H1 (cell line): ENCODE results near the gene RPTOR. TPM values are rescaled to one million over a fixed set of nuclear protein-coding genes. Genes with fewer than 3 reads are reported as not detected.

Experiments used
- CTCF ChIA-PET: fragments of 300-600 bp; sonication (Branson Sonifier 250); formaldehyde crosslinking; loops from one replicate; lab custom pipeline; 2021; ENCODE audit not compliant: partially characterized antibody; lab: Charles Lee
- POLR2A ChIA-PET: fragments of 300-600 bp; sonication (Branson Sonifier 250); formaldehyde crosslinking; loops from one replicate; lab custom pipeline; 2021; ENCODE audit warnings: inconsistent platforms; ENCODE audit not compliant: partially characterized antibody; lab: Charles Lee
- DNase-seq, 2 experiments: peaks; one replicate each; pipeline versions ENCODE4 v3.0.0 to v3.0.0-alpha.2; 2010 to 2022; ENCODE audit warnings: low spot score in 2 of 2, low read depth in 1 of 2, mixed read lengths in 1 of 2
- FAIRE-seq: peaks from 2 replicates; lab custom pipeline; 2011; peaks lifted over from hg19 to GRCh38; lab: Jason Lieb, UNC
- H2AFZ ChIP-seq: 2 replicates; pipeline ENCODE4 v1.8.1; 2012; ENCODE audit warnings: low read length, inconsistent platforms
- H2AK5ac ChIP-seq: 2 replicates; pipeline ENCODE4 v1.6.1; 2013; ENCODE audit warnings: low read depth, low read length
- H2BK120ac ChIP-seq: replicated peaks from 2 replicates; pipeline ENCODE3; 2013; ENCODE audit warnings: low read depth, low read length, inconsistent platforms
- H2BK12ac ChIP-seq: 2 replicates; pipeline ENCODE4 v1.6.1; 2013; ENCODE audit warnings: low read depth, low read length
- H2BK15ac ChIP-seq: 2 replicates; pipeline ENCODE4 v1.6.1; 2013; ENCODE audit warnings: low read length
- H2BK20ac ChIP-seq: 2 replicates; pipeline ENCODE4 v1.6.1; 2013; ENCODE audit warnings: low read length
- H2BK5ac ChIP-seq: 2 replicates; pipeline ENCODE4 v1.6.1; 2013; ENCODE audit warnings: low read depth, low read length
- H3K14ac ChIP-seq: 2 replicates; pipeline ENCODE4 v1.6.1; 2013; ENCODE audit warnings: inconsistent platforms; ENCODE audit not compliant: insufficient read length
- H3K18ac ChIP-seq: 2 replicates; pipeline ENCODE4 v1.6.1; 2013; ENCODE audit warnings: low read length; ENCODE audit errors: extremely low read depth
- H3K23ac ChIP-seq: 2 replicates; pipeline ENCODE4 v1.6.1; 2013; ENCODE audit warnings: inconsistent platforms; ENCODE audit not compliant: insufficient read length
- H3K23me2 ChIP-seq: 2 replicates; pipeline ENCODE4 v1.6.1; 2013; ENCODE audit warnings: low read depth, low read length
- H3K27ac ChIP-seq: 2 replicates; pipeline ENCODE4 v1.6.1; 2011; ENCODE audit warnings: low read depth, low read length, inconsistent platforms
- H3K27me3 ChIP-seq, 4 experiments: replicated peaks in 1 of 4; 1 replicate in 1 of 4; 2 replicates in 3 of 4; pipeline versions ENCODE4 v1.6.1 to v1.8.1; 2011 to 2013; ENCODE audit warnings: low read length in 3 of 4, mild to moderate bottlenecking in 3 of 4, inconsistent platforms in 2 of 4, mixed read lengths in 2 of 4, moderate library complexity in 1 of 4; ENCODE audit not compliant: control insufficient read depth in 3 of 4, insufficient read depth in 3 of 4; ENCODE audit errors: extremely low read depth in 1 of 4
- H3K36me3 ChIP-seq, 4 experiments: 2 replicates each; pipeline versions ENCODE4 v1.6.1 to v1.8.1; 2011 to 2013; ENCODE audit warnings: mild to moderate bottlenecking in 4 of 4, low read length in 3 of 4, moderate library complexity in 2 of 4, control low read depth in 1 of 4, inconsistent platforms in 1 of 4; ENCODE audit not compliant: insufficient read depth in 4 of 4, control insufficient read depth in 2 of 4
- H3K4ac ChIP-seq: replicated peaks from 2 replicates; pipeline ENCODE3; 2013; ENCODE audit warnings: low read length, low read depth, mixed read lengths, inconsistent platforms; ENCODE audit not compliant: insufficient read length
- H3K4me1 ChIP-seq, 4 experiments: replicated peaks in 1 of 4; 1 replicate in 1 of 4; 2 replicates in 3 of 4; pipeline versions ENCODE4 v1.6.1 to v1.8.1; 2011 to 2013; ENCODE audit warnings: low read length in 3 of 4, inconsistent platforms in 2 of 4, mixed read lengths in 1 of 4; ENCODE audit not compliant: insufficient read depth in 4 of 4, control insufficient read depth in 3 of 4
- H3K4me2 ChIP-seq, 2 experiments: 2 replicates each; pipeline versions ENCODE4 v1.6.1 to v1.8.1; 2011 to 2013; ENCODE audit warnings: low read depth in 2 of 2, low read length in 2 of 2, control low read depth in 1 of 2, inconsistent platforms in 1 of 2, mild to moderate bottlenecking in 1 of 2; ENCODE audit not compliant: insufficient read depth in 1 of 2
- H3K4me3 ChIP-seq, 4 experiments: fragments of 200-600, 300-600 bp in 1 of 4; sonication (generic), shearing (Covaris generic), sonication (Bioruptor Twin) in 1 of 4; 2 replicates each; pipeline versions ENCODE4 v1.5.1 to v1.8.1; 2011 to 2016; ENCODE audit warnings: low read length in 4 of 4, low read depth in 3 of 4, control low read depth in 2 of 4, inconsistent platforms in 2 of 4, mild to moderate bottlenecking in 2 of 4, mixed read lengths in 1 of 4, moderate library complexity in 1 of 4; ENCODE audit not compliant: insufficient read depth in 2 of 4; ENCODE audit errors: extremely low read depth in 1 of 4
- H3K56ac ChIP-seq: replicated peaks from 2 replicates; pipeline ENCODE3; 2013; ENCODE audit warnings: low read depth, mild to moderate bottlenecking, mixed read lengths, low read length, inconsistent platforms; ENCODE audit not compliant: insufficient read length
- H3K79me1 ChIP-seq: 2 replicates; pipeline ENCODE4 v1.6.1; 2013; ENCODE audit warnings: low read depth, low read length, control low read depth
- H3K79me2 ChIP-seq, 2 experiments: 2 replicates each; pipeline versions ENCODE4 v1.6.1 to v1.8.1; 2012 to 2013; ENCODE audit warnings: low read length in 2 of 2, mild to moderate bottlenecking in 2 of 2, inconsistent platforms in 1 of 2; ENCODE audit not compliant: insufficient read depth in 2 of 2, control insufficient read depth in 1 of 2
- H3K9ac ChIP-seq, 4 experiments: replicated peaks in 1 of 4; 1 replicate in 1 of 4; 2 replicates in 3 of 4; pipeline versions ENCODE4 v1.6.1 to v1.8.1; 2011 to 2013; ENCODE audit warnings: low read depth in 3 of 4, low read length in 3 of 4, control low read depth in 2 of 4, mild to moderate bottlenecking in 2 of 4, moderate library complexity in 2 of 4, inconsistent platforms in 1 of 4; ENCODE audit errors: extremely low read depth in 1 of 4
- H3K9me3 ChIP-seq, 2 experiments: 2 replicates each; pipeline versions ENCODE4 v1.6.1 to v1.8.1; 2012 to 2013; ENCODE audit warnings: mild to moderate bottlenecking in 2 of 2, moderate library complexity in 2 of 2, control low read depth in 1 of 2, inconsistent platforms in 1 of 2, low read depth in 1 of 2, low read length in 1 of 2, mixed read lengths in 1 of 2; ENCODE audit not compliant: insufficient read depth in 2 of 2
- H4K20me1 ChIP-seq, 2 experiments: replicated peaks in 1 of 2; 2 replicates each; pipeline versions ENCODE3 to v1.8.1; 2011 to 2013; ENCODE audit warnings: inconsistent platforms in 2 of 2, low read length in 2 of 2, mild to moderate bottlenecking in 1 of 2; ENCODE audit not compliant: insufficient read depth in 2 of 2, control insufficient read depth in 1 of 2
- H4K5ac ChIP-seq: 2 replicates; pipeline ENCODE4 v1.6.1; 2013; ENCODE audit warnings: low read length, low read depth, mixed read lengths, inconsistent platforms; ENCODE audit not compliant: insufficient read length
- H4K8ac ChIP-seq: 2 replicates; pipeline ENCODE4 v1.8.0; 2013; ENCODE audit warnings: mild to moderate bottlenecking, moderate library complexity, low read length, inconsistent platforms; ENCODE audit not compliant: insufficient read depth; ENCODE audit errors: extremely low read depth
- H4K91ac ChIP-seq: replicated peaks from 2 replicates; pipeline ENCODE3; 2013; ENCODE audit warnings: low read length, mixed read lengths, inconsistent platforms; ENCODE audit not compliant: insufficient read length
- MAFK ChIP-seq: IDR thresholded peaks from 2 replicates; pipeline ENCODE4 v1.6.1; 2012; ENCODE audit warnings: low read depth, mild to moderate bottlenecking, improper control_type of control experiment, low read length
- PHF8 ChIP-seq: fragments of 200-600 bp; sonication (generic); conservative IDR thresholded peaks from 2 replicates; pipeline ENCODE4 v1.7.1; 2012; ENCODE audit warnings: low read depth, mild to moderate bottlenecking, inconsistent platforms, low read length, moderate library complexity
- POLR2AphosphoS5 ChIP-seq: IDR thresholded peaks from 2 replicates; pipeline ENCODE4 v1.6.1; 2011; ENCODE audit warnings: low read depth, low read length
- RBBP5 ChIP-seq: IDR thresholded peaks from 2 replicates; pipeline ENCODE4 v1.7.1; 2012; ENCODE audit warnings: low read depth, mild to moderate bottlenecking, inconsistent platforms, low read length, moderate library complexity, borderline replicate concordance
- RNF2 ChIP-seq: fragments of 200-900, 300-1000 bp; sonication (generic); IDR thresholded peaks from 2 replicates; pipeline ENCODE4 v1.7.1; 2016; ENCODE audit warnings: borderline replicate concordance, low read depth, mild to moderate bottlenecking, antibody characterized with exemption, low read length; ENCODE audit not compliant: poor library complexity, severe bottlenecking; ENCODE audit errors: missing control alignments
- SIRT6 ChIP-seq: IDR thresholded peaks from one replicate; pipeline ENCODE4 v1.7.1; 2012; ENCODE audit warnings: low read length, inconsistent platforms
- SP4 ChIP-seq: IDR thresholded peaks from 2 replicates; pipeline ENCODE4 v1.6.1; 2012; ENCODE audit warnings: low read length, inconsistent platforms
- USF2 ChIP-seq: IDR thresholded peaks from 2 replicates; pipeline ENCODE4 v1.6.1; 2011; ENCODE audit warnings: low read length, improper control_type of control experiment
- YY1 ChIP-seq: IDR thresholded peaks from 2 replicates; pipeline ENCODE4 v1.6.1; 2011; ENCODE audit warnings: low read depth, mild to moderate bottlenecking, low read length
- WGBS, 2 experiments: shearing (Covaris generic) in 1 of 2; methylation state at CpG; one replicate each; pipeline versions ENCODE4 v1.1.6 to v1.1.7; 2013 to 2015; ENCODE audit warnings: low lambda C conversion rate in 2 of 2, mixed read lengths in 2 of 2, inconsistent platforms in 1 of 2, low coverage in 1 of 2, missing lambda C conversion rate in 1 of 2; ENCODE audit not compliant: insufficient replicate concordance in 2 of 2, insufficient coverage in 1 of 2, insufficient read length in 1 of 2; ENCODE audit errors: extremely low coverage in 1 of 2, missing lambda C conversion rate in 1 of 2; 5-methylcytosine and 5-hydroxymethylcytosine counted together
- polyA plus RNA-seq, 7 experiments: library from polyadenylated mRNA; depleted of rRNA in 3 of 7; stranded (reverse) in 5 of 7; unstranded in 2 of 7; fragments of >200 nt in 5 of 7; fragments of 200-250 nt in 2 of 7; gene quantifications; 1 replicate in 5 of 7; 2 replicates in 1 of 7; 4 replicates in 1 of 7; pipeline versions ENCODE4 v1.2.1 to v1.2.3, GENCODE V29; 2011 to 2013; ENCODE audit warnings: missing spikeins in 2 of 7, mixed read lengths in 2 of 7
- total RNA-seq: library from RNA; stranded (reverse); fragmentation: NEBNext Ultra II Directional; extraction: Animal tissue kit (Norgen Biotek cat#: 25700); gene quantifications from 2 replicates; pipeline ENCODE4 v1.2.1, GENCODE V29; 2021

RPTOR gene
- total and polyA plus RNA-seq, 2 of the 8 experiments (the other 6 are each of a cell fraction or from before 2014, with no cell fraction given), result 6.9 to 28.7 TPM

GRCh38 chr17:80822700-80823410 is 278.2 kb downstream of the RPTOR start:
- peaks cover 0 to 5% of the 10 kb centered on the region in 2 experiments for H4K20me1 ChIP-seq
- no peak overlapping the region for H3K4me2 ChIP-seq
- no peak overlapping the region for H4K5ac ChIP-seq
- no peak overlapping the region for H2BK12ac ChIP-seq
- no peaks in the 10 kb centered on the region for H3K27me3 ChIP-seq
- no peak overlapping the region for H3K27ac ChIP-seq
- no peak overlapping the region for H2BK120ac ChIP-seq
- H3K36me3 ChIP-seq, result peaks cover 0 to 2% (median 0%) of the 10 kb centered on the region in 4 experiments; a peak in 1 of 8 replicates
- no peak overlapping the region; the same call in none of the 2 replicates for H4K8ac ChIP-seq
- 87 to 100% methylated on average over 1 to 20 of the region's 20 CpGs for WGBS, 2 experiments
- no peak for DNase-seq
- no peaks in the 10 kb centered on the region for H3K9me3 ChIP-seq
- H4K91ac ChIP-seq, result no peak overlapping the region
- no peak overlapping the region for H3K56ac ChIP-seq
- H3K23me2 ChIP-seq, result no peaks in the 10 kb centered on the region
- H3K9ac ChIP-seq, result no peak overlapping the region
- no peak overlapping the region for H3K18ac ChIP-seq
- no peaks in the 10 kb centered on the region for H3K79me1 ChIP-seq
- H3K4ac ChIP-seq, result no peak overlapping the region
- no peak overlapping the region for H2BK5ac ChIP-seq
- H2BK20ac ChIP-seq, result no peak overlapping the region
- H3K23ac ChIP-seq, result no peak overlapping the region
- ChIA-PET CTCF (interaction anchor here (1.2 kb wide), 1 partner anchor 9 kb away, joined by 3 read pairs; no protein-coding TSS in a partner anchor), POLR2A (no interaction called here)
- no peak overlapping the region for H2AK5ac ChIP-seq
- no peaks in the 10 kb centered on the region for H3K79me2 ChIP-seq
- H2AFZ ChIP-seq, result no peak overlapping the region
- H3K4me1 ChIP-seq, result peaks cover 8 to 18% (median 14%) of the 10 kb centered on the region in 4 experiments
- no peak overlapping the region for H2BK15ac ChIP-seq
- H3K14ac ChIP-seq, result no peak overlapping the region
- H3K4me3 ChIP-seq, result no peak overlapping the region
- FAIRE-seq, result no peak
- TF ChIP-seq MAFK (no peak), RNF2 (no peak), USF2 (no peak), RBBP5 (no peak), POLR2AphosphoS5 (no peak), YY1 (no peak), SIRT6 (no peak), PHF8 (no peak), SP4 (no peak)
